Measurements from ENCODE around the gene PRPH. TPM values are rescaled to one million over a fixed set of nuclear protein-coding genes. Genes with fewer than 3 reads are reported as not detected.

PRPH gene
- polyA plus RNA-seq, 1 experiment, result not detected

DNA sequence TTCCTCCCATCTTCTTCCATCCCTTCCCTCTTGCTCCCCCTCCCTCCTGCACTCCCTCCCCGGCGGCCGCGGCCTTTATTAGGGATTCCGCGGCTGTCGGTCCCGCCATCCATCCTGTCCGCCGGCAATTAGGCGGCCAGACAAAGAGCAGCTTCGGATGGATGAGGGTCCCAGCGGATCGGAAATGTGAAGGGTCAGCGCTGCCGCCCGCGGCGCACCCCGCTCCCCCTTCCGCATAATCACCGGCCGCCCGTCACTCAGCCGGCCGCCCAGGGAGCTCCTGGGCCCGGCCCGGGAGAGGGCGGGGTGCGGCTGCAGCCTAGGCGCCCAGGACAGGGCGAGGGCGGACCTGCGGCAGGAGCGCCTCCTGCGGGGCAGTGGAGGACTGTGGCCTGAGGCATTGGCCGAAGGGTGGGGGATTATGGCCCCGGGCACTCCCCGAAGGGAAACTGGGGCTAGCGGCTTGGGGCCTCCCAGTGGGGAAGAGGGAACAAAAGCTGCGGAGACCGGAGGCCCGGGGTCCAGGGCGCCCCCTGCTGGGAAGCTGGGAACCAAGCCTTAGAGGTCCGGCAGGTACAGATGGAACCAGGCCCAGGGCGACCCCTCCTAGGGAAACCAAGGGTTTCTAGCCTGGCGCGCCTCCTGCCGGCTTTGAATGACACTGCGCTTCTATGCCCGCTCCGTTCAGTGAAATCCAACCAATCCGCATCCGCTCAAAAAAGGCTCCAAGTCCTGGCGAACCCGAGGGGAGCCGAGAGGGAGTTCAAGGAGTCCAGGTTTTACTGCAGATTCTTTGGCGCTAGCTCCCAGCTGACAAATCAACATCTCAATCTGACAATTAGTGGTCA, 47.3 kb downstream of the PRPH start:
- Histone ChIP-seq H3K27me3 (ENCODE audit: control insufficient read depth, insufficient read depth, low read length) (peaks cover 60% of the 10 kb centered on the region), H3K4me3 (ENCODE audit: low read depth, low read length) (peak overlapping the region; percentile 29), H3K36me3 (ENCODE audit: control insufficient read depth, insufficient read depth, low read length) (no peaks in the 10 kb centered on the region)
- CTCF ChIA-PET, result interaction anchor here (0.6 to 3.7 kb wide), 37 partner anchors 8 to 361 kb away, joined by 3 to 47 read pairs (median 4); partner anchors contain the start of genes PRPH and TROAP
- POLR2A ChIA-PET, result no interaction called here
- DNase-seq (ENCODE audit: low read depth), result no peak
- TF ChIP-seq, protein P1, sequence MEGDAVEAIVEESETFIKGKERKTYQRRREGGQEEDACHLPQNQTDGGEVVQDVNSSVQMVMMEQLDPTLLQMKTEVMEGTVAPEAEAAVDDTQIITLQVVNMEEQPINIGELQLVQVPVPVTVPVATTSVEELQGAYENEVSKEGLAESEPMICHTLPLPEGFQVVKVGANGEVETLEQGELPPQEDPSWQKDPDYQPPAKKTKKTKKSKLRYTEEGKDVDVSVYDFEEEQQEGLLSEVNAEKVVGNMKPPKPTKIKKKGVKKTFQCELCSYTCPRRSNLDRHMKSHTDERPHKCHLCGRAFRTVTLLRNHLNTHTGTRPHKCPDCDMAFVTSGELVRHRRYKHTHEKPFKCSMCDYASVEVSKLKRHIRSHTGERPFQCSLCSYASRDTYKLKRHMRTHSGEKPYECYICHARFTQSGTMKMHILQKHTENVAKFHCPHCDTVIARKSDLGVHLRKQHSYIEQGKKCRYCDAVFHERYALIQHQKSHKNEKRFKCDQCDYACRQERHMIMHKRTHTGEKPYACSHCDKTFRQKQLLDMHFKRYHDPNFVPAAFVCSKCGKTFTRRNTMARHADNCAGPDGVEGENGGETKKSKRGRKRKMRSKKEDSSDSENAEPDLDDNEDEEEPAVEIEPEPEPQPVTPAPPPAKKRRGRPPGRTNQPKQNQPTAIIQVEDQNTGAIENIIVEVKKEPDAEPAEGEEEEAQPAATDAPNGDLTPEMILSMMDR (IDR thresholded peaks at IDR 0.05; ENCODE audit: insufficient read depth, low read depth, low read length), result peak; percentile 86

DNA sequence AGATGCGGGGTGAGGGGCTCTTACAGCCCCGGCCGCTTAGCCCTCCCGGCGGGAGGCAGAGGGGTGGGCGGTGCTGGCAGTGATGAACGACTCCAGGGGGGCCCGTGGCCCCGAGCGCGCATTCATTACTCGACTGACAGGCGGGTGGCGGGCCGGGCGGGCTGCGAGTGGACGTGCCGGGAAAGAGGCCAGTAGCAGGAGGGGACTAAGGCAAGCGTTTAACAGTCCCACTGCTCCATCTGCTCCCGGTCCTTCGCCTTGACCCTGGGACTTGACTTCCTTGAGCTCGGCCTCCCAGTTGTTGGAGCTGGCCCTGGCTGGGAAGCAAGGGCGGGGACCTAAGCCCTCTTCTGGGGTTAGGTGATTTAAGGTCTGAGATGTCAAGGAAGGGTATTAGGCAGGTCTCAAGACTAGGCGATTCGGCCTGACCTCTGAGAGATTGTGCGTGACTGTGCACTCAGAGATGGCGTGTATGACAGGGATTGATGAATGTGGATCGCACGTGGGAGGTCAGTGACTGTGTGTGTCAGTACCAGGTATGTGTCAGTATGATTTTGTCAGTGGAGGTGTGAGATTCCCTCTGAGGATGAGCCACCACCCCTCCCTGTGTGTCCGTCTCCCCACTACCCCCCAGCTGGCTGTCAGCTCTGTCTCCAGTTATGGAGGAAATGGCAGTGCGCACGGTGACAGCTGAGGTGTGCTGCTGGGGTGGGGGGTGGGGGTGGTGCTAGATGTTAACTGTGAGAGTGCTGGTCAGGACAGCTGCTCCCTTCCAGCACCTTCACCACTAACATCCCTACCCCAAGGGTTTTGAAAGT, 48.2 kb downstream of the PRPH start:
- H3K4me3 ChIP-seq (ENCODE audit: low read depth, low read length), result no peak overlapping the region
- POLR2A ChIA-PET, result no interaction called here
- no peaks in the 10 kb centered on the region for H3K36me3 ChIP-seq (ENCODE audit: control insufficient read depth, insufficient read depth, low read length)
- CTCF ChIA-PET, result interaction anchor here (0.7 to 3.7 kb wide), 27 partner anchors 8 to 361 kb away, joined by 3 to 47 read pairs (median 5); partner anchors contain the start of gene PRPH
- peaks cover 57% of the 10 kb centered on the region for H3K27me3 ChIP-seq (ENCODE audit: control insufficient read depth, insufficient read depth, low read length)
- TF ChIP-seq, protein P1 (IDR thresholded peaks at IDR 0.05; ENCODE audit: insufficient read depth, low read depth, low read length), result no peak
- no peak for DNase-seq (ENCODE audit: low read depth)

DNA sequence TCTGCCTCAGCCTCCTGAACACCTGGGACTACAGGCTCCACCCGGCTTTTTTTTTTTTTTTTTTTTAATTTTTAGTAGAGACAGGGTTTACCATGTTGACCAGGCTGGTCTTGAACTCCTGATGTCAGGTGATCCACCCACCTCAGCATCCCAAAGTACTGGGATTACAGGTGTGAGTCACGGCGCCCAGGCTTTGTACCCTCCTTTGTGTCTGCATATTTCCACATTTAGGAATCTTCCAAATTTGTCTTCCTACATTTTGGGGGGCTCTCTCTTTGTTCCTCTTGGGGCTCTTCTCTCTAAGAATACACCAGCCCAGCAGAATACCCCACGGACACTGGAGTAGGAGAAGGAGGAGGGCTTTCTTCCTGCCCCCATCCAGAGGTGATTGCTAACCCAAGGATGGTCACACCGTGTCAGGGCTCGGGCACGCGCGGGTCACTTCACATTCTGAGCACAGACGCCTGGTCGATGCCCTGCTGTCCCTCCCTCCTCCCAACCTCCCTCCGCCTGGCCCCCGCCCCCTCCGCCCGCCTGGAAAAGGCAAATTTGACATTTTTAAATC, 49.6 kb downstream of the PRPH start:
- ChIA-PET POLR2A (no interaction called here), CTCF (interaction anchor here (3.7 kb wide), 1 partner anchor 55 kb away, joined by 26 read pairs; no protein-coding TSS in a partner anchor)
- TF ChIP-seq, protein P1 (IDR thresholded peaks at IDR 0.05; ENCODE audit: insufficient read depth, low read depth, low read length), result no peak
- no peak for DNase-seq (ENCODE audit: low read depth)
- Histone ChIP-seq H3K4me3 (ENCODE audit: low read depth, low read length) (no peak overlapping the region), H3K36me3 (ENCODE audit: control insufficient read depth, insufficient read depth, low read length) (no peaks in the 10 kb centered on the region), H3K27me3 (ENCODE audit: control insufficient read depth, insufficient read depth, low read length) (peaks cover 54% of the 10 kb centered on the region)

DNA sequence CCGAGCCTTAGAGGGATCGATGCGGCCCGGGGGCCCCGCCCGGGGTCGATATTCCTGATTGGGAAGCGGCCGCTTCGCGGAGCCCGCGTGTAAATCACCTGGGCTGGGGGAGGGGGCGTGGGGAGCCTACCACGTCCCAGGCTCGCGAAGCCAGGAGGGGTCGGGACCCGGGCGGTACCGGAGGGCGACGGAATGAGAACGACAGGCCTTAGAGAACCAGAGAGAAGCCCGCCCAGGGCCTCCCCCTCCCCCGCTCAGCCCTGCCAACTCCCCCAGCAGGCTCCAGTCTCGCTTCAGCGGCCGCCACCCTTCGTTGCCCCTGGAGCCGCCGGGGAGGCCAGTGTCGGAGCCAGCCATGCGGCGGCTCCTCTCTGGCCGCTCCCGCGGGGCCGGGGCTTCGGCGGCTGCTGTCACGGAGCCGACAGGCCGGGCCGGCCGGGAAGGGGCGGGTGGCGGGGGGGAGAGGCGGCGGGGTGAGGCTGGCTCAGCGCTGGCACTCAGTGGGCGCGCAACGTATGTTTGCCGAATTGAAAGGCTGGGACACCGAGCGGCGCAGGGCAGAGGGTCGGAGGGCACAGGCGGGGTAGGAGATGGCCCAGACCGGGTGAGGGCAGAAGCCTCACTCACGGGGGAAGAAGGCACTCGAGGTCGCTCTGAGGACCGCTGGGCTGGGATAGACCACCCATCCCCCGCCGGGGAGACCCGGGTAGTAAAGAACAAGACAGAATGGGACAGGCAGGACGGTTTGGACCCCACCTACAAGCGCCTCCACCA, 50.3 kb downstream of the PRPH start:
- no peaks in the 10 kb centered on the region for H3K36me3 ChIP-seq (ENCODE audit: control insufficient read depth, insufficient read depth, low read length)
- H3K27me3 ChIP-seq (ENCODE audit: control insufficient read depth, insufficient read depth, low read length), result peaks cover 50% of the 10 kb centered on the region
- ChIA-PET POLR2A (no interaction called here), CTCF (interaction anchor here (3.2 to 4.7 kb wide), 4 partner anchors 9 to 56 kb away, joined by 35 to 78 read pairs (median 46); partner anchors contain the start of gene C1QL4)
- DNase-seq (ENCODE audit: low read depth), result no peak
- peak overlapping the region; percentile 26 for H3K4me3 ChIP-seq (ENCODE audit: low read depth, low read length)
- TF ChIP-seq, protein P1 (IDR thresholded peaks at IDR 0.05; ENCODE audit: insufficient read depth, low read depth, low read length), result no peak
